Astrocyte of the hippocampus (primary cell): ENCODE data around the gene UTF1.

ENCODE experiments used
- DNase-seq: peaks from one replicate; pipeline ENCODE4 v3.0.0; 2011; ENCODE audit warnings: low read depth, low spot score

UTF1 gene

GRCh38 chr10:133247681-133248333 lies 17.8 kb downstream of the UTF1 start:
- DNase-seq = no peak

DNA sequence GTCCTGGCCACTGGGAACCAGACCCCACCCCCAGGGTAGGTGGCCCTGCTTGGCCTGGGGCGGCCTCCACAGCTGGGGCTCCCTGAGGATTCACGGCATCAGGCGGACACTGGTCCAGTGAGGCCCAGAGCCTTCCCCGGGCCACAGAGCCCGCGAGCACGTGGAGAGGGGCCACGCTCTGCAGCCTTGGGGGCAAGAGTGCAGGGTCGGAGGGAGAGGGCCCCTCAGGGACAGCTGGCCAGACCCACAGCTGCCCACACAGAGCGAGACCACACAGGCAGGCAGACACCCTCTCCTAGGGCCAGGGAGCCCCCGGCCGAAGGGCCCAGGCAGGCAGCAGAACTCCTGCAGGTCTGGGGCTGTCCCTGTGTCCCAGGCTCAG lies 18.3 kb downstream of the UTF1 start:
- no peak for DNase-seq

GRCh38 chr10:133249094-133249780 lies 19.2 kb downstream of the UTF1 start:
- DNase-seq = no peak

GRCh38 chr10:133249975-133250754 lies 20.1 kb downstream of the UTF1 start:
- no peak for DNase-seq

DNA sequence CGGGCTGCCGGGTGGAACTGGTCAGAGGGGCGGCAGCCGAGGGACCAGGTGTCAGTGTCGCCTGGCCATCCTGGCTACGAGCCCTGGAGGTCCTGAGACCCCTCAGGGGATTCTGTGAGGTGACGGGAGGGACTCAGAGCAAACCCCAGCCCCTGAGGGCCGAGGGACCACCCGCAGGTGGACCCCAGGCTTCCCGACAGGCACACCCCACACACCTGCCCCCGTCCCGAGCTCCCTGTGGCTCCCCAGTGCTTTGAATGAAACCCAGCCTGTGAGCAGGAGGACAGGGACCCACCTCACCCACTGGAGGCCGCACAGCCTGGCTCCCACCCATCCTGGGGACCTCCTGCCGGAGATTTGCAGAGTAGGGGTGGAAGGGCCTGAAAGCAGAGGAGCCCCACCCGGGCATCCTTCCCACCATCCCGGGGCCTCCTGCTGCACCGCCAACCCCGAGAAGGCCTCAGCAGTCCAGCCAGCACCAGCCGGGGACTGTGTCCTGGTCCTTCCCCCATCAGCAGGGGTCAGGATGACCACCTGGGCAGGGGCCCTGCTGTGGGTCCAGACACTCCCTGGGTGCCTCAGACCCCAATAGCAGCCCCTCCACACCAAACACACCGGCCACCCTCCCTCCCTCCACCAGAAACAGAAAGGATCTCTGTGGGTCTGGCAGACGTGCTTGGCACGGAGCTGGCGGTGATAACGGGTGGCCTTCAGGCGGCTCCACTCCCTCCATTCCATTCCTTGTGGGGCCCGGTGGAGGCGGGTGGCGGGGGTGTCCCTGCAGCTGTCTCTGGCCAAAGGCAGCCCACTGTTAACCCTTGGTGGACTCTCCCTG lies 21.6 kb downstream of the UTF1 start:
- DNase-seq = no peak

GRCh38 chr10:133252223-133252552 lies 22.2 kb downstream of the UTF1 start:
- no peak for DNase-seq

DNA sequence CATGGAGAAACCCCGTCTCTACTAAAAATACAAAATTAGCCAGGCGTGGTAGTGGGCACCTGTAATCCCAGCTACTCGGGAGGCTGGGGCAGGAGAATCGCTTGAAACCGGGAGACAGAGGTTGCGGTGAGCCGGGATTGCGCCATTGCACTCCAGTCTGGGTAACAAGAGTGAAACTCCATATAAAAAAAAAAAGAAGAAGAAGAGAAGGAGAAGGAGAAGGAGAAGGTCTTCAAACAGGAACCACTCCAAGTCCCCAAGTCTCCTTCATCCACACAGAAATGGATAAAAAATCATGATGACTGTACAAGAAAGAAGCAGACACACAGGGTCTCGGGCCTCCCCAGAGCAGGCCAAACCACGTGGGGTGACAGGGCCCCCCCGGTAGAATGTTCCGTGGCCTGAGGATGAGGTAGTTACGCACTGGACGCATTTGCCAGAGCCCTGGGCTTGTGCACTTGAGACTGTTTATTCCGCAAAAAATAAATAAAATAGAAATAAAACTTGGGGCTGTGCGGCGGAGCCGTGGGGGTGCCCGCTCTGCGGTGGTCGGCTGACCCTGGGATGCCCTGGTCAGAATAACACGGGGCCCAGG lies 23.4 kb downstream of the UTF1 start:
- no peak for DNase-seq

DNA sequence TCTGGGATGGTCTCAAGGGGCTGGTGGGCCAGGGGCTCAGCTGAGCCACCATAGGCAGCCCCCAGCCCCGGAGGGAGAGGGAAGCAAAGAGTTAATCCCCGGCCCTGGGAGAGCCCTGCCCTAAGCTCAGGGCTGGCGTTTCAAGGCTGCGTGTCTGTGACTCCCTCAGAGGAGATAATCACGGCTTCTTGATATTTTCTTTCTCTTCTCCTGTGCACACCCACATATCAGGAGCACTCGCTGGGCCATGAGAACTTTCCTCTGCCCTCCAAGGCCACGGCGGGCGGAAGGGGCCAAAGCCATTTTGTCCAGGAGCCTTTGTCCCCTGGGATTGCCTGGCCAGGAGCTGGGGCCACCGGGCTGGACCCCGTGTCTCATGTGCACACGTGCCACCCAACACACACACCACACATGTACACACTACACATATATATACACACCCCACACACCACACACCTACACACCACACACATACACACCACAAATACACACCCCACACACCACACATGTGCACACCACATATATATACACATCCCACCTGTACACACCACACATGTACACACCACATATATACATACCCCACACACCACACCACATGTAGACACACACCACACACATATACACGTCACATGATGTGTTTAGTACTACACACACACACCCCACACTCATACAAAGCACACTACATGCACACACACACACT lies 24.6 kb downstream of the UTF1 start:
- no peak for DNase-seq

GRCh38 chr10:133255323-133255722 lies 25.3 kb downstream of the UTF1 start:
- DNase-seq = no peak

DNA sequence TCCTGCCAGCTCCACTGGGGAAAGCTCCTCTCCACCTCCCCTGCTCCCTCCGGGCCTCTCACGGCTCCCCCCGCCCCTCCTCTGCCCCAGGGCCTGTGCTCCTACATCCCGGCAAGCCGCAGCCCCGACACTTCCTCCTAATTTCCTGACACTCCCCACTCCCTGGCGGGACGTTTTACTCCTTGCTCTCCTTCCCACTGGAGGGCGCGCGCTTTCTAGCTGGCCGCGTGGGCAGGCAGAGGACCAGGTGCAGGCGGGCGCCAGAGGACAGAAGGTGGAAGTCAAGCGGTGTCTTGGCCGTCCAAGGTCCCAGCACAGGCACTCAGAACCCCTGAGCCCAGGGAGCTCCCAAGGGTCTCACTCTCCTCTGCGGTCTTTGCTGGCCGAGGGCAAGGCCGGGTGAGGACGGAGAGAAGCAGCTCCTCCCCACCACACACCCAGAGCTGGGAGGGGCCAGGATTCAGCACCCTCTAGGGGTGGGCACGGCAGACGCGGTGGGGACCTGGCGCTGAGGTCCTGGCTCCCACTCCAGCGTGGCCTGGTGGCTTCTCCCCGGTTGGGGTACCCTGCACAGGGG lies 27.6 kb downstream of the UTF1 start:
- peak; percentile 57 for DNase-seq

DNA sequence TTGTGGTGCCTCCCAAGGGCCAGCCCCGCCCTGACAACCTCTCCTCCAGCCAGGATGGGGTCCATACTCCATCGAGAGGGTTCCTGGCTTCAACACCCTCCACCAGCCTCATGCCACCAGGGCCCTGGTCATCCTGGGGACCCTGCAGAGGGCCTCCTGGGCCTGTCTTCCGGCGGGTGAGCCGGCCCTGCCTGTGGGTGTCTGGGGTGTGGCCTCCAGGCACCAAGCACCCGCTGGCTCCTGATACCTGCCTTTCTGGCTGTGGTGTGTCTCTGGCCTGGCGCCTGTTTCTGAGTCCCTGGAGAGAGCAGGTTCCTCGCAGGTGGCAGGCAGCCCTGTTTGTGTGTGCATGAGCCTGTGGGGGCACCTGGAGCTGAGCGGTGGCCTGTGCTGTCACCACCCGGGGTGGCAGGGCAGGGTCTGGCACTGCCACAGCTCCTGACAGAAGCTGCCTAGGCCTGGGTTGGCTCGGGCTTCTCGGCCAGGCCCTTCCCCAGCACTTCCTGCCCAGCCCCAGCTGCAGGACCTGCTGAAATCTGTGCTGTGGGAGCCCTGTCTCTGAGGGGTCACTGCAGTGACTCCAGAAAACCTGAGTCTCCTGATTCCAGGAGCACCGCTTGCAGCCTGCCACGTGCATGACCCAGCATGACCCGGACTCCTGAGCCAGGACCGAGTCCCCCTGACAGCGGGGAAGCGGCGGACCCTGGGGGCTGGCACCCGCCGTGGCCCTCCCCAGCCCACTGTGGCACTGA lies 28.2 kb downstream of the UTF1 start:
- DNase-seq = no peak

DNA sequence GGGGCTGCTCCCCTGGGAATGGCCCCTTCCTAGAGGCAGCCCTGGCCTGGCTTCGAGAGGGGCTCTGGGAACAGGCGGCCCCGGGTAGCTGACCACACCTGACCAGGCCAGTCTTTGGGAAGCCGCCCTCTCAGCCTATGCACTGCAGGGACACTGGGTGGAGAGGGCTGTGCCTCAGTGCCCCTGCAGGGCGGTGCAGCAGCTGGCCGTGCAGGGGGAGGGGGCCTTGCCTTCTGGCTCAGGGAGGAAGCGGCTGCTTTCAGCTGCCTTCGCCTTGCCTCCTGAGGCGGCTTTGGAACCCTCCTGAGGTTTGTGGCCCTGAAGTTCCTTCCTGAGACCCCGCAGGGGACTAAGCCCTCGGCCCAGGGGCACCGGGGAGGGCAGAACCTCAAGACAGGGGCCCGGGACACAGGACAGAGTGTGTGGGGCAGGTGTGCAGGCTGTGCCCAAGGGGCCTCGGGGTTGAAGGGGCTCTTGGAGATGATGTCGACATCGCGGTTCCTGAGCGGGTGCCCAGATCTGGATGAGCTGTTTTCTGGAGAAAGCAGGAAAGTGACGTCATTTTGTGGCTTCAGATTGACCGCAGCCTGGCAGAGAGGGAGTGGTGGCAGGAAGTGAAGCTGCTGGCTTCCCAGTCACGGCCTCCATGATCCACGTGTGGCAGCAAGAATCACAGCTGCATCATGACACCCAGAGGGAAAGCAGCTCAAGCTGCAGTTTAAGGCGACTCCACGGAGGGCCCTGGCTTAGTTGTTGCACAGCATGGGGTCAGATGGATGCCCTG lies 29.0 kb downstream of the UTF1 start:
- peak; percentile 99 for DNase-seq

DNA sequence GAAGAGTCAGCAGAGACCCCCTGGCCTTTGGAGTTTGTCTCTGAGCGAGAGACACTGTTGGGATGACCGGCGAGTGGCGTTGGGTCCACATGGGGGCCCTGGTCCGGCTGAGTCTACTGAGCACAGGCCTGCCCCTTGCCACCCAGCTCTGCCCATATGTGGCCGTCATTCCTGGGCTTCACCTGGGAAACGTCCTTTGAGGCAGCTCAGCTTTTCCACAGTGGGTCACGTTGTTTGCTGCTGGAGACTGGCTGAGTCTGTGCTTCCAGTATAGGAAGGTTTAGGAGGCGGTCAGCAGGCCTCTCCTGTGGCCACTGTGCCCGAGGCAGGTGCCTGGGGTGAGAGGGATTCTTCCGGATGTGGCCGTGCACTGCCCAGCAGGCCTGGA lies 29.6 kb downstream of the UTF1 start:
- no peak for DNase-seq

DNA sequence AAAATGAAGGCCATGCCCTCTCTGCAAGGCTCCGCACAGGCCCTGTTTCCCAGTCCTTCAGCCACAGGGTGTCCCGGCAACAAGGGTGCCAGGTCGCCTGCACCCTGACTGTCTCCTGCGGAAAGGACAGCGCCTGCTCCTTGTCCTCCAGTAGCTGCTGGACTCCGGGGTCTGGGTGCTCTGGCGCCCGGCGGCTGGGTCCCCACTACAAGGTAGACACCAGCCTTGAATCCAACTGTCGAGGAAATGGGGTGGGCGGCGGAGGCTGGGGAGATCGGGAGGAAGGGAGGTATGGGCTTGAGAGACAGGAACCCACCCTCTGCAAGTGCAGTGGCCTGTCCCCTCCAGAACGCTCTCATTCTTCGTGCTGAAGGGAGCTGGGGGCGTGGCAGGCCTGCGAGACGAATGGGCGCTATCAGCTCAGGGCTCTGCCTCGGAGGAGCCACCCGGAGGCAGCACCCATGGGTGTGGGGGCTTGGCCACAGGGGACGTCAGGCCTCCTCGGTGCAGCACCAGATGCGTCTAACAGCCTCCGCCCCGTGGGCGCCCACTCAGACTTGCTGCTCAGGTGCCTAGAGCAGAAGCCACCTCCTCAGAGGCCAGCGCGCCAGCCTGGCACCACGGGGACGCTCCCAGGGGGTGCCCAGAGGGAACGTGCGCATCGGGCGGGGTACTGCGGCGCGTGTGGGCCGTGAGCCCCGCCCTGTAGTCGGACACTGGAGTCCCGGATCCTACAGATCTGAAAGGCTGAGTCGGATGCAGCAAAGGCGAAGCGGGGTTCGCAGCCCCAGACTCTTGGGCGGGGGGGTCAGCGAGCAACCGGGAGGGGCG lies 31.1 kb downstream of the UTF1 start:
- DNase-seq = peak; percentile 61

- DNase-seq = peak; percentile 79
Observed at GRCh38 chr10:133261726-133262325, 31.8 kb downstream of the UTF1 start.

DNA sequence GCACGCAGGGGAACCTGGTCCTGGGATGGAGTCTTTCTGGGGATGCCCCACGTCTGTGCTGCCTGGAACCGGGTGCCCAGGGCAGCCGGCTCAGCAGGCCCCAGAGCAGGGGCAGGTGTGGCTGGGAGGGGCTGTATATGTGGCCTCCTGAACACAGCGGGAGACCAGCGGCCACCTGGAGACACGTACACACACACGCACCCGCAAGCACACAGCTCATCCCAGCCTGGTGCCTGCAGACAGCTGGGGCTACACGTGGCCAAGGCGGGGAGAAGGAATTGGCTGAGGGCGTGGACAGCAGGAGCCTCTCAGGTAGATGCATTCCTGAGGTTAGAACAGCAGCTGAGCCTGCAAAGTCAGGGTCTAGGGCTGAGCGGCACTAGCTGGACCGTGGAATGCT lies 32.7 kb downstream of the UTF1 start:
- no peak for DNase-seq

DNA sequence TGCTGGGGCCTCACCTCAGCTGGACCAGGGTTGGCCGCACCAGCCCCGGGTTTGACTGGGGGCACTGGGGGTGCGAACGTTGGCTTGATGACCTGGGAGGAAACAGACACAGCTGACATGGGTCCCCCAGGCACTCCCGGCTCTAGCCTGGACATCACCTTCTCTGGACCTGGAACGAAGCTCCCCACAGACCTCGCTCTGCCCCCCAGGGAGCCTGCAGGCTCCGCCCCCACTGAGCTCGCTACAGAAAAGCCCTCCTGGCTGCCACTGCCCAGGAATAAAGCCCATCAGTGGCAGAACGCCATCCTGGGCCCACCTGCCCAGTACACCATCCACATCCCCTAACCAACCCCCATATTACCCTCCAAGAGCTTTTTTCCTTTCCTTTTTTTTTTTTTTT lies 33.7 kb downstream of the UTF1 start:
- no peak for DNase-seq

GRCh38 chr10:133264461-133264860 lies 34.4 kb downstream of the UTF1 start:
- no peak for DNase-seq
